Stimulated activated CD4-positive, alpha-beta T cell treated with anti-CD3 and anti-CD28 coated beads, Interleukin-4, amount 100 ng/mL, for 48 hours (primary cell): Measurements from ENCODE around the gene LMLN.
"Not testable (repeated sequence)": the region's sequence is repeated elsewhere in the genome, so short reads cannot be mapped to it uniquely, and the experiment has no call there.

Experiments used
- DNase-seq, 2 donors: peaks; one replicate each; pipeline ENCODE4 v3.0.0-alpha.2; 2020; ENCODE audit warnings: low read depth in 2 of 2

The LMLN gene

GRCh38 chr3:198076722-198077308 is 116.8 kb downstream of the LMLN start:
- DNase-seq, result no peak

GRCh38 chr3:198079771-198080520 is 119.9 kb downstream of the LMLN start:
- DNase-seq, result peak; percentile 30 to 43

DNA sequence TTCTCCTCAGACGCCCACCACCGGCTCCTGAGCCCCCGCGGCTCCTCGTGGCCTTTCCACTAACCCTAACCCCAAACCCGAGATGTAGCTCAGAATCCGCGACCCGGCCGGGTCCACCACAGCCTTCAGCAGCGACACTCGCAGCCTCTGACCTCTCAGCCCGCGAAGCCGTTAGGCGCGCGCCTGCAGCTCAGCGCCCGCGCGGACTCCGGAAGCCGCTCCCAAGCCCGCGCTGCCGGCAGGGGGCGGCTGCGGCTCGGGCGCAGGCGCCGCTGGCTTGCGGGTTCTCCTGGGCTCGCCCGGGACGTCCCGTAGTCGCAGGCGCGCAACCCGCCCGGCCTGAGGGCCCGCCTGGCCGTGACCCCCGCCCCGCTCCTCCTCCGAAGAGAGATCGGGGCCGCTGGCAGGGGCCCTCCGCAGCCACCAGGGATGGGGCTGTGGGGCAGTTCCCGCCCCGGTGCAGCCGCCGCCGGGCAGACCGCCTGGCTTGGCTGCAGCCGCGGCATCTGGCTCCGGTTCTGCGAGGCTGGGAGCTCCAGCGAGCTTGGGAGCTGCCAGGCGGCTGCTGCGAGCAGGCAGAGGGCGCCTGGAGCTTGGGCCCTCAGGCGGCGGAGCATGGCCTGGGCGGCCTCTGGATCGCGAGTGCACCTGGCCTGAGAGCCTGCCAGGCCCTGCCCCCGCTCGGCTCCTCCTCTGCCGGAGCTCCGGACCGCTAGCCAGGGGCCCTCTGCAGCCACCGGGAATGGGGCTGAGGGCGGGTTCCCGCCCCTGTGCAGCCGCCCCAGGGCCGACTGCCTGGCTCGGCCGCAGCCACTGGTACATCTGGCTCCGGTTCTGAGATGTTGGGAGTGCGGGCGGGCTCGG is 120.7 kb downstream of the LMLN start:
- peak; percentile 71 to 76 for DNase-seq

DNA sequence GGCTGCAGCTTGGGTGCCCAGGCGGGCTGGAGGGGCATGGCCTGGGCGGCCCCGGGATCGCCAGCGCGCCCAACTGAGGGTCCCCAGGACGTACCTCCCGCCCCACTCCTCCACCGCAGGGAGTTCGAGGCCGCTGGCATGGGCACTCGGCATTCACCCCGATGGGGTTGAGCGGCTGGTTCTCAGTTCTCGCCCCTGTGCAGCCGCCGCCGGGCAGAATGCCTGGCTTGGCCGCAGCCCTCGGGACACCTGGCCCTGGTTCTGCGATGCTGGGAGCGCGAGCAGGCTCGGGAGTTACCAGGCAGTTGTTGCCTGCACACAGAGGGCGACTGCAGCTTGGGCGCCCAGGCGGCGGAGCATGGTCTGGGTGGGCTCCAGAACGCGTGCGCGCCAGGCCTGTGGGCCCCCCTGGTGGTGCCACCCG is 121.4 kb downstream of the LMLN start:
- no peak for DNase-seq

DNA sequence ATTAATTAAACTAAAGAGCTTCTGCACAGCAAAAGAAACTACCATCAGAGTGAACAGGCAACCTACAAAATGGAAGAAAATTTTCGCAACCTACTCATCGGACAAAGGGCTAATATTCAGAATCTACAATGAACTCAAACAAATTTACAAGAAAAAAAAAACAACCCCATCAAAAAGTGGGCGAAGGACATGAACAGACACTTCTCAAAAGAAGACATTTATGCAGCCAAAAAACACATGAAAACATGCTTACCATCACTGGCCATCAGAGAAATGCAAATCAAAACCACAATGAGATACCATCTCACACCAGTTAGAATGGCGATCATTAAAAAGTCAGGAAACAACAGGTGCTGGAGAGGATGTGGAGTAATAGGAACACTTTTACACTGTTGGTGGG is 122.2 kb downstream of the LMLN start:
- not testable (repeated sequence) for DNase-seq

GRCh38 chr3:198088421-198088955 is 128.5 kb downstream of the LMLN start:
- no peak for DNase-seq

DNA sequence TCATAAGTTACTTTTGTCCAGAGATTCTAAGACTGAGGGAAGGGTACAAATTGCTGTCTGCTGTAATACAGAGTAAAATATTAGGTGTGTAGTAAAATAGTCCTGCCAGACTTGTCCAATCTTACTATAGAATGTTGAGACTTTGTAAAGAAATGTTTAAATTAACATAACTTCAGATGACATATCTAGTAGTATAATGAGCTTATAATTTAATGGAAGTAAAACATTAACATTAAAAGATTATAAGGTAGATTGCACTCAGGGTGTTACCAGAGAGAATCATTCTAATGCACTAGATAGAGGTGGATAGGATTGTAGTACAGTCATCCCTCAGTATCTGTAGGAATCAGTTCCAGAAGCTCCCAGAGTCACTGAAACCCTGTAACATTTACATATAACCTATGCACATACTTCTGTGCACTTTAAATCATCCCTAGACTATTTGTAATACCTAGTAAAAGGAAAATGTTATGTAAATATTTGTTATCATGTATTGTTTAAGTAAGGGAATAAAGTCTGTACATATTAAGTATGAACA is 130.8 kb downstream of the LMLN start:
- DNase-seq, result no peak

DNA sequence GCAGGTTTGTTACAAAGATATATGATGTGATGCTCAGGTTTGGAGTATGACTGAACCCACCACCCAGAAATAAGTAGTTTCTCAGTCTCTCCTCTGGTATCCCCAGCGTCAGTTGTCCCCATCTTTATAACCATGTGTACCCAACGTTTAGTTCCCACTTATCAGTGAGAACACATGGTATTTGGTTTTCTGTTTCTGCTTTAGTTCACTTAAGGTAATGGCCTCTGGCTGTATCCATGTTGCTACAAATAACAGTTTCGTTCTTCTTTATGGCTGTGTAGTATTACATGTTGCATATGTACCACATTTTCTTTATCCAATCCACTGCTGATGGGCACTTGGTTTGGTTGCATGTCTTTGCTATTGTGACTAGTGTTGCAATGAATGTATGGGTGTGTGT is 132.3 kb downstream of the LMLN start:
- no peak for DNase-seq

GRCh38 chr3:198093112-198093679 is 133.2 kb downstream of the LMLN start:
- no peak for DNase-seq
